Measurements from ENCODE around the gene UGT1A9.

The UGT1A9 gene

DNA sequence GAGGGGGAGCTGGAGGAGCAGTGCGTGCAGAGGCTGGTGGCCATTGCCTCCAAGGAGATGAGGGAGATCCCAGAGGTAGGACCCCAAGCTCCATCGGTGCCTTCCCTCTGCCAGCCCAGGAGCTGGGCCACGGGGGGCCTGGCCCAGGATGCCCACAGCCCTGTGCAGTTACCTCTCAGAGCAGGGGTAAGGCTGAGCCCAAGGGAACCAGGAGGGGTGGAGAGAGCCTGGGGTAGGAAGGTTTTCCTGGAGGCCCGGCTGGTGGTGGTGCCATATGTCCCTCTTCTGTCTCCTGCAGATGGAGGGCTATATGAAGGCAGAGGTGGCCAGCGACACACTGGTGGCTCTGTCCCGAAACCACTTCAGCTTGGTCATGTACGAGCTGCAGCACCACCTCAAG lies 117.9 kb downstream of the UGT1A9 start:
- no peak for DNase-seq (ENCODE audit: low read depth, low spot score)
- H3K4me3 ChIP-seq (ENCODE audit: low read length): no peak overlapping the region

DNA sequence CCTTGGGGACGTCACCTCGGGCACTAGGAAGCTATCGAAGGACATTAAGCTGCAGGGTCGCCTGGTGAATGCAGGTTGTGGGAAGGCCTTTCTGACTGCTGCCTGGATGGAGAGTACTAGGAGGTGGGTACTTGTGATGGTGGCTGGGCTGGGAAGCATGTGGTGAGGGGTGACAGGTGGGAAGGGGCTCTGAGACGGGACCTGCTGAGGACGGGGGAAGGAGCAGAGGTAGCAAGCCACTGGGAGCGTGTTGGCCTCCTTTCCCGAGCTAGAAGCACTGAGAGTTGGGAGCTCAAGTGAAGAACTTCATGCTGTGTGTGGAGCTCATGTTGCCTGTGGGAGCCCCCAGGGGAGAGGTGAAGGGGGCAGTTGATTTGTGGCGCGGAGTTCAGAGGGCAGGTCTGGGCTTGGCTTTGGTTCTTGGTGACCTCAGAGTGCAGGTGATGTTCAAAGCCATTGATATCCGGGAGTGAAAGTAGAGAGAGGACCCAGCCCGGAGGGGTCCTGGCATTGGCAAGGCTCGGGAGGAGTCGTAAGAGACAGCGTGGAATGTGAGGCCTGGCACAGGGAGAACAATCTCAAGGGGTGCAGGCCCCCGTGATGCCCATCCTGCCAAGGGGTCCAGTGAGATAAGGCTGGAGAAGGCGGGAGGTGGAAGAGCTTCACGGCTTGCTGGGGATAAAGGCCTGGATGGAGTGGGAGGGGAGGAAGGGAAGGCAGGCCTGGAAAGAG lies 119.6 kb downstream of the UGT1A9 start:
- no peak for DNase-seq (ENCODE audit: low read depth, low spot score)
- no peak overlapping the region for H3K4me3 ChIP-seq (ENCODE audit: low read length)

GRCh38 chr2:233791883-233792329 lies 120.2 kb downstream of the UGT1A9 start:
- H3K4me3 ChIP-seq (ENCODE audit: low read length): no peak overlapping the region
- no peak for DNase-seq (ENCODE audit: low read depth, low spot score)

DNA sequence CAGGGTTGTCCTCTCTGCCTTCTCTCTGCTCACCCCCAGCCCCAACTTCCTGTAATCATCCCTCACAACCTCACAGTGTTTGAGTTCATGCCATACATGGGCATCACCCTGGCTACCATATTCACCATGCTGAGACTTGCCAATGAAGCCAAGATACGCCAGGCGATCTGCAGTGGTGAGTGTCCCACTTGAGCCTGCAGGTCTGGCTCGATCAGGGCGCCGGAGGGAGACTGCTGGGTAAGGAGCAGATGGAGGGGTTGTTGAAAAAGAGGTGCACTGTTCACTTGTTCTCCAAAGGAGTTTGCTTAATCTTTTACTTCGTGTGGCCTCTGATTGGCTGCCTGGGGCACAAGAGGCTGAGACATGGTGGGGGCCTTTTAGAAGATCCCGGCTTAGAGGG lies 121.0 kb downstream of the UGT1A9 start:
- H3K4me3 ChIP-seq (ENCODE audit: low read length): no peak overlapping the region
- DNase-seq (ENCODE audit: low read depth, low spot score): no peak

- DNase-seq (ENCODE audit: low read depth, low spot score): no peak
- H3K4me3 ChIP-seq (ENCODE audit: low read length): no peak overlapping the region
Measured at GRCh38 chr2:233793465-233794127, 121.9 kb downstream of the UGT1A9 start.

GRCh38 chr2:233794128-233794658 lies 122.5 kb downstream of the UGT1A9 start:
- no peak overlapping the region for H3K4me3 ChIP-seq (ENCODE audit: low read length)
- DNase-seq (ENCODE audit: low read depth, low spot score): no peak

DNA sequence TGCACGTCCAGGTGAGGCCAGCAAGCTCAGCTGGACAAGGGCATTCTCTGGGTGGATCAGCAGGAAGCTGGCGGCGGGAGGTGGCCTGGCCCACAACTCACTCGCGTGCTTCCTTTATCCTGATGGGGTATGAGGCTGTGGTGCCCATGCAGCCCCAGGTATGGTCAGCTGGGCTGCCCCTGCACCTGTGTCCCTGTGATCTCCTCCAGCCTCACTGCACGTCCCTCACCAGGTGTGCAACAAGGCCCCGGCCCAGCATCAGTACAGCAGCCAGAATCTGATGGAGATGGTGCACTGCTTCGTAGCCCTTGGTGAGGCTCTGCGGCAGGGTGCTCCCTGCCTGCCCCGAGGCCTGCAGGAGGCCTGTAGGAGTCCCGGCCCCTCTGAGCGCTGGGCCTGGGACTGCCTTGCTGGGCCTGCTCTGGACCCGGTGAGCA lies 124.1 kb downstream of the UGT1A9 start:
- no peak overlapping the region for H3K4me3 ChIP-seq (ENCODE audit: low read length)
- DNase-seq (ENCODE audit: low read depth, low spot score): no peak

- DNase-seq (ENCODE audit: low read depth, low spot score): no peak
- no peak overlapping the region for H3K4me3 ChIP-seq (ENCODE audit: low read length)
Measured at GRCh38 chr2:233796254-233796653, 124.6 kb downstream of the UGT1A9 start.

DNA sequence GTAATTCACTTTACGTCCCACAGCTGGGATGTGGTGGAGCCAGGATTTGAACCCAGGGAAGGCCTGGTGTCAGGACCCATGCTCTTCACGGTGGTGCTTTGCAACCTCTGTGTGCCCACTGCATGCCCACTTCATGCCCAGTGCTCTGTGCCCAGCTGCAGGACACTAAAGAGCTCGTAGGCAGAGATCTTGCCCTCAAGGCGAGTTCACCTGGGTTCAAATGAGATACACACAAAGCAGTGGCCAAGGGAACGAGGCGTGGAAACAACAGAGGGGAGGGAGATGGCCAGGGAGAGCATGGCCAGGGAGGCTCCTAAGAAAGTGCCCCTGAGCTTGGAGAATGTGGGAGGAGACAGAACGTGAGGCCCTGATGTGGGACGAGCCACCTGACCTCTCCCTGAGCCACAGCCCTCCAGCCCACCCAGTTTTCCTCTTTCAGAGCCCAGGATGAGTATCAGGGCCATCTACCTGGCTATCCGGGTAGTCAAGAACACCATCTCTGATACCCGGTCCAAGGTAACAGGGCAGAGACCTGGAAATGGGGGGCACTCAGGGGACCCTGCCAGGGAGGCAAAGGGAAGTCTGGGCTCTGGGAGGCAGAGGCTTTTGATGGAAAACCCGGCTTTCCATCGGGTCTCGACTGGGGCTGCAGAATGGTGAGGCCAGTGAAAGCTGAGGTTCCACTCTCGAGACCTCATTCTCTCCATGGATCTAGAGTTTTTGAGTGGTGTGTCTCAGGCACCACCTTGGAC lies 126.8 kb downstream of the UGT1A9 start:
- no peak for DNase-seq (ENCODE audit: low read depth, low spot score)
- H3K4me3 ChIP-seq (ENCODE audit: low read length): no peak overlapping the region

- H3K4me3 ChIP-seq (ENCODE audit: low read length): no peak overlapping the region
- no peak for DNase-seq (ENCODE audit: low read depth, low spot score)
Measured at GRCh38 chr2:233799087-233799665, 127.5 kb downstream of the UGT1A9 start.

DNA sequence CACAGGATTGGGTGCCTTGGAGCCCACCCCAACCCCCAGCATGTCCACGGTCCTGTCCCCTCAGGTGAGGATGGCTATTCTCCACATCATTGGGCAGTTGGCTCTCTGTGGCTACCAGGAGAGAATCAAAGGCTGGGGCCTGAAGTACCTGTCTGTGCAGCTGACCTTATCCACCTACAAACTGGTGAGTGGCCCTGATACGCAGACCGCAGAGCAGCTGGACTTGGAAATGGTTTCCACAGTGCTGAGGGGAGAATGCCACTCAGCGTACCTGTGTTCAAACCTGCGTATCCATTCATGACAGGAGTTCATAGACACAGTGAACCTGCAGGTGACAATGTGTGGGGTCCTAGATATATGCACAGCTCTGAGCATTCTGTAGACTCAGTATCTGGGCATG lies 128.0 kb downstream of the UGT1A9 start:
- DNase-seq (ENCODE audit: low read depth, low spot score): no peak
- H3K4me3 ChIP-seq (ENCODE audit: low read length): no peak overlapping the region

DNA sequence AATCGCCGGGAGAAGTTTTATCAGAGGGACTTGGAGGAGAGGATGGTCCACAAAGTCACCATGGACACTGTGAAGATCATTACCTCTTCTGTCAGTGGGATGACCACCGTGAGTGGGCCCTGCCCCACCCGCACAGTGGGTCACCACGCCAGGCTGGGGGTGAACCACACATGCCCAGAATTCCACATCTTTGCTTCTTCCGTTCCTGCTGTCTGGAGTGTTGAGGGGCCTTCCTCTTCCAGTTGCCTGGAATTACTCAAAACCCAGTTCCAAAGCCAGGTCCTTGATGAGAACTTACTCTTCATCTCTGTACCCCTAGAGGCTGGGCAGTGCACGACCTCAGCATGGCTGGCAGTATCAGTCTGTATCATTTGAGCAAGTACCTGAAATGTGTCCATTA lies 128.5 kb downstream of the UGT1A9 start:
- H3K4me3 ChIP-seq (ENCODE audit: low read length): no peak overlapping the region
- no peak for DNase-seq (ENCODE audit: low read depth, low spot score)

DNA sequence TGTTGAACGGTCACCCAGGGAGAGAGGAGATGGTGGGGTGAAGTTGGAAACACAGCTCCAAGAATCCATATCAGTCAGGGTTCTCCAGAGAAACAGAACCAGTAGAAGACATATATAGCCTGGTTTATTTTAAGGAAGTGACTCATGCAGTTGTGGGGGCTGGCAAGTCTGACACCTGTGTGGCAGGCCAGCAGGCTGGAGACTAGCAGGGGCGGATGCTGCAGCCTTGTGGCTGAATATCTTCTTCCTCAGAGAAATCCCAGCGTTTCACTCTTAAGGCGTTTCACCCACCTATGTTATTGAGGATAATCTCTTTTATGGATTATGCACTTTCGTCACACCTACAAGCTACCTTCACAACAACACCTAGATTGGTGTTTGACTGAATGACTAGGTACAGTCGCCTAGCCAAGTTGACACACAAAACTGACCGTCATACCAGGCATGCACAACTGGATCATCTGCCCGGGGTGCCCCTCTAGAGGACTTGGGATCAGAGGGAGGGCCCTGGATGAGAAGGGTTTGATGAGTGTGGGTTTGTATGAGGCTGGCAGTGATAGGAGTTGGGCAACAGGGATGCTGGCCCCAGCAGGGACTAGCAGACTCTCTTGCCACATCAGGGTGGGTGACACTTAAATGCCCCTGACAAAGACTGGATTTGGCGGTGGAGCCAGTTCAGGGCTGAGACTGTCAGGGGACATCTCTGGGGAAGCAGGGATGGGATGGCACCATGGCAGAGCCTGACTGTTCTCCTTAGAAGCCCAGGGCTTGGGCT lies 129.8 kb downstream of the UGT1A9 start:
- DNase-seq (ENCODE audit: low read depth, low spot score): no peak
- H3K4me3 ChIP-seq (ENCODE audit: low read length): no peak overlapping the region

DNA sequence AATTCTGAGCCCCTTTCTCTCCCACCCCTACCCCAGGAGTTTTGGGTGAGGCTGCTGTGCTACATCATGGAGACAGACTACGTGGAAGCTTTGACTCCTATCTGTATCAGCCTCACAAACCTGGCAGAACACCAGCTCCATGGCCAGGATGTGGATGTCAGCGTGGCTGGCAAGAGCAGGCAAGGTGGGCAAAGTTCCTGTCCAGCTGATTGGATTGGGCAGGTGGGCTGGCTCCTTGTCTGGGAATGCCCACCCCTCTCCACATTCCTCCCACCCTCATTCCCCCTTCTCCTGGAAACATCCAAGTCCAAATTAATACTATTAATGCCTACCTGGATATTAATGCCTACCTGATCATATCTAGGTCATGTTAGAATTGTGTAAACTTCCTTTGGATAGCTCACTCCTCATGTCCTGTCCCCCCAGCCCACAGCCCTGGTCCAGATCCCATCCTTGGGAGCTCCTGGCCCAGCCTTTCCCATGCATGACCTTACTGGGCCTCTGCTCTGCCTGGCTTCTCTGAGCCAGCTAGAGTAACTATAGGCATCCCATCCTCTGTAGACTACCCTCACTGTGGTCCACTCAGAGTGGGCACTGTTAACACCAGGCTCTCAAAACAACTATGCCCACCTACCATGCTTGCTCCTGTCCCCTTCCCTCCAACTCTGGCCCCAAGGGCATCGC lies 130.6 kb downstream of the UGT1A9 start:
- no peak overlapping the region for H3K4me3 ChIP-seq (ENCODE audit: low read length)
- DNase-seq (ENCODE audit: low read depth, low spot score): no peak

GRCh38 chr2:233803292-233803911 lies 131.7 kb downstream of the UGT1A9 start:
- no peak for DNase-seq (ENCODE audit: low read depth, low spot score)
- H3K4me3 ChIP-seq (ENCODE audit: low read length): no peak overlapping the region

DNA sequence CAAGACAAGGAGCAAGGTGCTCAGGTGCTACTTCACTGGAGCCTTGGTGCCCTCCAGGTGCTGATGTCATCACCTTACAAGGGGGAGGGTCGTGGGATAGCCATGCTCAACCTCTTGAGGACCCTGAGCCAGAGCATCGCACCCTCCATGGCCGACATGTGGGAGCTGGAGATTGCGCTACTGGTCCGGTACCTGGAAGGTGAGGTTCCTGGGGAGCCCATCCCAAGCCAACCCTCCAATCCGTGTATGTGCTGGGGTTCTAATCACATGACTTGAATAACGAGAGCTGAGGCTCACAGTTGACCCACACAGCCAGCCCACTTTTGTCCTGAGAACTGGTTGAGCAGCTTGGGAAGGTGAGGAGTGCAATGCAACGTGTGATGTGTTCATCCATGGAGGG lies 132.3 kb downstream of the UGT1A9 start:
- DNase-seq (ENCODE audit: low read depth, low spot score): no peak
- no peak overlapping the region for H3K4me3 ChIP-seq (ENCODE audit: low read length)

DNA sequence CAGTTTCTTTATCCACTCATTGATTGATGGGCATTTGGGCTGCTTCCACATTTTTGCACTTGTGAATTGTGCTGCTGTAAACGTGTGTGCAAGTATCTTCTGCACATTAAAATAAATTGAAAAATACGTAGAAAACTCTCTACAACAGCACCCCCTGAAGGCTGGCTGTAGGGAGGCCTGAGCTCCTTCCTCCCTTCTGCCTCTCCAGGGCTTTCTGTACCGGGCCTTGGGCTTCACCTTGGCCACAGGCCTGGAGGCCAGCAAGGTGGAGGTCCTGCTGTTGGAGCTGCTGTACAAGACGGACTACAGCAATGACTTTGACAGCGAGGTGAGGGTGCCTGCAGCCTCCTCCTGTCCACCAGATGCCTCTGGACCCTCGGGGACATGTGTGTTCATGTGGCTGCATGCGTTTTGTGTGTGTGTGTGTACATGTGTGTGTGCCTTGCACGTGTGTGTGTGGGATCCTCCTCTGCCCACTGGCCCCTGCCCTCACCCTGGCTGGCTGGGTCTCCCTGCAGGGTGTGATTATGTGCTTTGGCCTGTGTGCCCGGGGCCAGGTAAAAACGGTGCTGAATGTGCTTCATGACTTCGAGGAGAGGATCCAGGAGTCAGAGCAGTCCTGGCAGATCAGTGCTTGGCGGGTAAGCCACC lies 135.6 kb downstream of the UGT1A9 start:
- DNase-seq (ENCODE audit: low read depth, low spot score): no peak
- no peak overlapping the region for H3K4me3 ChIP-seq (ENCODE audit: low read length)
